Ramos (cell line): Measurements from ENCODE around the gene LHFPL3.
"Not testable (repeated sequence)": the region's sequence is repeated elsewhere in the genome, so short reads cannot be mapped to it uniquely, and the experiment has no call there.

Experiments
- in situ Hi-C: fragments of 300-500 bp; cut with MboI; formaldehyde crosslinking; loops from one replicate; pipeline ENCODE4 v1.14.3; 2022; ENCODE audit warnings: low sequenced_read_pairs; ENCODE audit not compliant: unreplicated experiment

The LHFPL3 gene

DNA sequence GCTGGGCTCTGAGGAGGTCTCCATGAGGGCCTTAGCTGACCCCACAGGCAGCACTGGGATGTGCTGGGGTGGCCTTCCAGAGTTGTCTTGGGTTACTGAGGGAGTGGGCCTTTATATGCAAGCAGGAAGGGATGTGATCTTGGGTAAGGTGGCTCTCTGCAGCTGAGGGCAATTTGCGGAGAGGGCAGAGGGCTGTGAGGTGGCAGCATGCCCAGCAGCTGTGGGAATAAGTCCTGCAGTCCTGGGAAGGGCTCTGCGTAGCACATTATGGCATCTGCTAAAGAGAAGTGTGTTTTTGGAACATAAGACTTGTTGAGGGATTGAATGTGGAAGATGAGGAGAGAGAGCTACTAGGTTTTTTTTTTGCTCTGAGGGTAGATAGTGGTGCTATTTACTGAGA is 586.0 kb downstream of the LHFPL3 start:
- in situ Hi-C loops, result no loop called here

DNA sequence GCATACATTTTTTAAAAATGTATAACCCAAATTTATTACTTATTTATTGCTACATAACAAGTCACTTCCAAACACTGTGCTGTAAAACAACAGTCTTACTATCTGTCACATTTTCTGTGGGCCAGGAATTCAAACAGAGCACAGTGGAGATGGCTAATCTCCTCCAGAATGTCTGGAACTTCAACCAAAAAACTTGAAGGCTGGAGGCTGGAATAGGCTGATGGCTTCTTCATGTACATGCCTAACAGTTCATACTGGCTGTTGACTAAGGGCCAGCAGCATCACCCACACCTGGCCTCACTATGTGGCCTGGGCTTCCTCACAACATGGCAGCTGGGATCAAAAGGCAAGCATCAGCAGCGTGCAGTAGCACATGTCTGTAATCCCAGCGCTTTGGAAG is 593.2 kb downstream of the LHFPL3 start:
- in situ Hi-C loops, result loop anchor here (10.0 kb wide), 1 partner anchor 423 kb away; no protein-coding TSS in a partner anchor

DNA sequence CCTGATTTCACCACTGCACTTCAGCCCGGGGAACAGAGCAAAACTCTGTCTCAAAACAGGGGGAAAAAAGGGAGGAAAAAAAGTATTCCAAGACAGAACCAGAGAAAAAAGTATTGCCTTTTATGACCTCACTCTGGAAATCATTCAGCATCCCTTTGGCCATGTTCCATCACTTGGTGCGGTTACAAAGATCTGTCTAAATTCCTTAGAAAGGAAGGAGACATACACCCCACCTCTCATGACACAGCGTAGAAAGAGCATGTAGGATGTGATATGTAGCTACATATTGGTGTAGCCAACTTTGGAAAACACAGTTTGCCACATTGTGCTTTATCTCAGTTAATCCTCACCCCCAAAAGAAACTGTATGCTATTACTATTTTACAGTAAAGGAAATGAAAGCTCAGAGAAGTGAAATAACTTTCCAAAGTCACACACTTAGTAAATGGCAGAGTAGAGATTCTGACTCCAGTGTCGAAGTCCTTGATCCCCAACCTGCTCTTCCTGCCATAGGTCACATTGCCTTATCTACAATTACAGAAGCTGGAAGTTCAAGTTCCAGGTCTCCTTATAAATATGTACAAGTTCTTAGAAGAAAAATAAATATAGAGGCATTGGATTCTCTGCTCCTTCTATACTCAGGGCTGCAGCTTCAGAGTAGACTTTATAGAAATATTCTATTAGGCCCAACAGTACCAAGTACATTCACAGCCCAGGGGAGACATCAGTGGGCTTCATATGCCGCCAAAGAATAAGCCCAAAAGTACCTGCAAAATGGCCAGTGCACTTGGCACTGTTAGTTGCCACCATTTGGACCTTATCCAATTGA is 594.0 kb downstream of the LHFPL3 start:
- in situ Hi-C loops, result loop anchor here (10.0 kb wide), 1 partner anchor 422 kb away; no protein-coding TSS in a partner anchor

DNA sequence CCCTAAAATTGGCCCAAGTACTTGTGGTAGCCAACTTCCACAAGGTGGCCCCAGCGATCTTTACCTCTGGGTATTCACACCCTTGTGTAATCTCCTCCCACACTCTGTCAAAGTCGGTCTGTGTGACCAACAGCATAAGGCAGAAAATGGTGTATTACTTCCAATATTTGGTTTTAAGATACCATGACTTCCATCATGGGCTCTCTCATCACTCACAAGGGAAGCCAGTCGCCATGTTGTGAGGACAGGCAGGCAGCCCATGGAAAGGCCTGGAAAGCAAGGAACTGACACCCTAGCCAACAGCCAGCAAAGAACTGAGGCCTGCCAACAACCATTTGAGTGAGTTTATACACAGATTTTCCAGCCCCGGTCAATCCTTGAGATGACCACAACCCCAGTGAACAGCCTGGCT is 594.6 kb downstream of the LHFPL3 start:
- in situ Hi-C loops, result loop anchor here (10.0 kb wide), 1 partner anchor 422 kb away; no protein-coding TSS in a partner anchor

DNA sequence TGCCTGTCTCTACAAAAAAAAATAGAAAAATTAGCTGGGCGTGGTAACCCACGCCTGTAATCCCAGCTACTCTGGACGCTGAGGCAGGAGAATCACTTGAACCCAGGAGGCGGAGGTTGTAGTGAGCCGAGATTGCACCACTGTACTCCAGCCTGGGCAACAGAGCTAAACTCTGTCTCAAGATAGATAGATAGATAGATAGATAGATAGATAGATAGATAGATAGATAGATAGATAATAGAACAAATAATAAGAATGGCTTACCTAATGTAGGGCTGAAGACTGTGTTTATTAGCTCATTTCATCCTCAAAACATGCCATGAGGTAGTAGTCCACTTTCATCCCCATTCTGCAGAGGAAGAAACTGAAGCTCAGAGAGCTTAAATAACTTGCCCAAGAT is 597.8 kb downstream of the LHFPL3 start:
- in situ Hi-C loops, result loop anchor here (10.0 kb wide), 1 partner anchor 419 kb away; no protein-coding TSS in a partner anchor

DNA sequence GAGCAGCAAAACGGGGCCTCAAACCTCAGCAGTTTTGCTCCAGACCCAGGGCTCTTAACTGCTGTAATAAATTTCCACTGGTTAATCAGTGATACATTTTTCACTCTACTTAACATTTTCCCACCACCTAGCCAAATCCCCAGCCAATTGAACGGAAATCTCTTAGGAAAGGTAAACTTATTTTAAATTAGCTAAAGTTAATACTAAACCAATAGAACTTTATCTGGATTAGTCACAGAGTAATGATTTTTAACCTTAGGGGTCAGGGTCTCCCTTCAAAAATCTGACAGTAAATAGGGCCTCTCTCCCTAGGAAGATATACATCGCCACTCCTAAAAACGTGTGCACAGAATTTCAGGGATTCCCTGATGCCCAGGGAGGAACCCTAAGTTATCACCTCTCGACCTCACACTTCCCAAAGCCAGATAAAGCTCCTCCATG is 598.2 kb downstream of the LHFPL3 start:
- in situ Hi-C loops, result loop anchor here (10.0 kb wide), 1 partner anchor 418 kb away; no protein-coding TSS in a partner anchor

DNA sequence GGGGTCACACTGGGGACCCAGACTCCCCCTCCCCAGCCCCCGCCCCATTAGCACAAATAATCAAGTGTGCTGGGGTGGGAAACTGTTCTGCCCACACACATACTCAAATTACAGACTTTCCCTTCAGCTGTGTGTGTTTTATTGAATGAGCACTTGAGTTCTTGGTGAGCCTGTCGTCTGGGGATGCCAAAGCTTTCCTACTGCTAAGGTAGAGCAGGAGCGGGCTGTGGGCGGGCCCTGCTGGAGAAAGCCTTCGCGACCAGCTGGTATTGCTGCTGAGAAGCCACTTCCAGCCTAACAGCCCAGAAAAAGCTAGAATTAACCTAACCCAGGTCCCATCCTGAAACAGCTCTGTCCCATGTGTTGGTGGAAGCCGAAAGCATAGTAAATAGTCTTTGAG is 598.7 kb downstream of the LHFPL3 start:
- in situ Hi-C loops, result loop anchor here (10.0 kb wide), 1 partner anchor 418 kb away; no protein-coding TSS in a partner anchor

DNA sequence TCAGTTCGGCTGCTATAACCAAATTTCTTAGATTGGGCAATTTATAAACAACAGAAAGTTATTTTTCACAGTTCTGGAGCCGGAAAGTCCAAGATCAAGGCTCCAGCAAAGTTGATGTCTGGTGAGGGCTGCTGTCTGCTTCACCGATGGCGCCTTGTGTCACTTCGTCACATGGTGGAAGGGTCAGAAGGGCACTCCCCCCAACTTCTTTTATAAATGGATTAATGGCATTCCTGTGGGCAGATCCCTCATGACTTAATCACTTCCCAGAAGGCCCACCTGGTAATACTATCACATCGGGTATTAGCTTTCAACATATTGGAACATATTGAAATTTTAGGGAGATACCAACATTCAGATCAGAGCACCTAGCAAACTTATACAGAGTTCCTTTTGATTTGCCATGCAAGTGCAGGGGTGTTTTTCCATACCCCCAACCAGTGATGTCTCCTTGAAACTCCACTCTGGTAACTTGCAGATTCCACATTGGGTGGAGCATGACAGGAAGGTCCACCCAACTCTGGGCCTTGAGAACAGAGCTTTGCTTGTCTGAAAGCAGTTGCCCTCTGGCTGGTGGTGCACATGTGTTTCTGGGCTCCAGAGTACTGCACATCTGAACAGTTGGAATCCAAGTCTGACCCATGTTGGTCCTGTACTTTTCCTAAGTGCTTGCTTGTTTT is 600.5 kb downstream of the LHFPL3 start:
- in situ Hi-C loops, result loop anchor here (10.0 kb wide), 1 partner anchor 416 kb away; no protein-coding TSS in a partner anchor

DNA sequence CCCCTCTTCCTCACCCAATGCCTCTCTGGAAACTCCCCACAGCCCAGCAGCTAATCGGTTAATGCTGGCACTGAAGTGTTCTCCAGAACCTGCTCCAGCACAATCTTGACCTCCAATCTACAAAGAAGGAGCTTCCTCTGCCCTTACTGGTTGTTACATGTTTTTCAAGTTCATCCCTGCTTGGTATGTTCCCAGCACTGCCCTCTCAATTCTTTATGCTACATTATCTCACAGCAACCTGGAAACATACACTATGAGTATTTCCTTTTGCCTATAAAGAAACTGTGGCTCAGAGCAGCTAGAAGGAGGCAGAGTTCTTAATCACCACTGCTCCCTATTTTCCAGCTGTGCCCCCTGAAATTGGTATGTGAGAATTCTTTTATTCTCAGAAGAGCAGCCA is 601.5 kb downstream of the LHFPL3 start:
- in situ Hi-C loops, result loop anchor here (10.0 kb wide), 1 partner anchor 415 kb away; no protein-coding TSS in a partner anchor

DNA sequence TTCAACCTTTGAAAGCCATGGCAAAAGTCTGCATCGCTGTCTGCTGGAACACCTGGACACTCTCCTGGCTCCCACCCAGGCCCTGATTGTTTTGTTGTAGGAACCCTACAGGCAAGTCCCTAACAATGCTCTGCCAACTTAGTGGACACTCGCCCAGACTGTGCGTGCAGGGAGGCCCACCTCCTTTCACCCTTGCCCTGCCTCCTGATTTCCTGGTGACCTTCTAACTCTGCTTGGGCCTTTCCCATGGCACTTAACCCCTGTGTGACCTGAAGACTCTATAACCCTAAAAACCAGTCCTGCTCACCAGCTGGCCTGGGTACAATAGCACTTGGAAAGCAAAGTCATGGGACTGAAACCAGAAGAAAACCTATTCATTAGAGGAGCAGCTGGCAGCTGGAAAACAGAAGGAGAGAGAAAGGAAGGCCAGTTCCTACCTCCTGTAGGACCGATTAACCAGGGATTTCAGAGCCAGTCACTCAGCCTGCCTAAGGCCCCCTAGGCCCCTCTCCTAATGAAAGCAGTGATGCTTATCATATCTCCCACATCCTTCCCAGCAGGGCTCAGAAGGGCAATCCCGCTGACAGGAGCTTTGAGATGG is 602.9 kb downstream of the LHFPL3 start:
- in situ Hi-C loops, result no loop called here

DNA sequence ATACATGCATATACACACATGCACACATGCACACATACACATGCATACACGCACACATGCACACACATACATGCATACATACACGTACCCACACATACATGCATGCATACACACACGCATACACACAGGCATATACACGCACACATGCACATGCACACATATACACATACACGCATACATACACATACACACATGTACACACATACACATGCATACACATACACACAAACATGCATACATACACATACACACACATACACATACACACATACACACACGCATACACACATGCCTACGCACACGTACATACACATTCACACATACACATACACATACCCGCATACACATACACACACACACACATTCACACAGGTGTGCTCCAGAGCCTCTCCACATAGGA is 604.6 kb downstream of the LHFPL3 start:
- in situ Hi-C loops, result no loop called here

DNA sequence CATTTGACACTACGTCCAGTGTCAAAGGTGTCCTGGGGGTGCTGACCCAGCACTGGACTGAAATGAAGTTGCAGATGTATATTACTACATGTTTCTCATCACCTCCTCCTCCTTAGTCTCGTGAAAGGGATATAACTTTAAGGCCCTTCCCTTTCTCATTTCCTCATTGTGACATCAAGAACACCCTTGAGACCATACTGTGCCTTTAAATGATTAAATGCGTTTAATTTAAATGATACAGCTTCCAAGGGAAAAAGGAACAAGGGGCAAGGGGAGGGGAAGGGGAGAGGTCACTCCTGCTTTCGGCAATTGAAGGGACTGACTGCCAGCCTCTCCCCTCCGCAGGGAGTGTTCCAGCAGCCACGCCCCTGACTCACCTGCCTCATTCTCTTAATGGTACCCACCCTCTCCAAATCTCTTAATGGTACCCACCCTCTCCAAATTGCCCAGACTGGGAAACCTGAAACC is 605.2 kb downstream of the LHFPL3 start:
- in situ Hi-C loops, result no loop called here

DNA sequence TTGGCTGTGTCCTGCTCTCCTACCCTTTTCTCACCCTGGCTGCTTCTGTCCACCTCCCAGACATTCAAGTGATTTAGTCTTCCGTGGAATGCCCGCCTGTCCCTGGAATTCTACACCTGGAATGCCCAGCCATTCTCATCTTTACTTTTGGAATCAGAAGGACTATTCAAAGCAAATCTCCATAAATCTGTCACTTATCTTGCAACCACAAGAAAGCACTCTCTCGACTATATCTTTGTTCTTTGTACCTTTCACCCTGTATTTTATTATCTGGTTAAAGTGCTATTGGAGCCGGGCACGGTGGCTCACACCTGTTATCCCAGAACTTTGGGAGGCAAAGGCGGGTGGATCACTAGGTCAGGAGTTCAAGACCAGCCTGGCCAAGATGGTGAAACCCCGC is 606.3 kb downstream of the LHFPL3 start:
- in situ Hi-C loops, result no loop called here

DNA sequence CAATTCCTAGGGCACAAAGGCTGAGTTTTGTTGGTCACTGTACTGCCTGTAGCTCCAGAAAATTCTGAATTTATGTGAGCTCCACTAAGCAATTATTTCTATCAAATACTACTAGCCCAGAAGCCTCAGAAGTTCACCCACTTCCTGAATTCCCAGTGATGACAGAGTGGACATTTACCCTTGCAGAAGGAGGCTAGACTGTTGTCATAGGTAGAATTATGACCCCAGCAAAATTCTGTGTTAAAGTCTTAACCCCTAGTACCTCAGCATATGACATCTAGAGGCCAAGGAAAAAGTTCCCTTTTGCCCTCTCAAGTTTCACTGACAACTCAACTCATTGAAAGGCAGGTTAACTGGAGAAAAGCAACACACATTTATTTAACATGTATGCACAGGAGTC is 606.9 kb downstream of the LHFPL3 start:
- in situ Hi-C loops, result no loop called here

DNA sequence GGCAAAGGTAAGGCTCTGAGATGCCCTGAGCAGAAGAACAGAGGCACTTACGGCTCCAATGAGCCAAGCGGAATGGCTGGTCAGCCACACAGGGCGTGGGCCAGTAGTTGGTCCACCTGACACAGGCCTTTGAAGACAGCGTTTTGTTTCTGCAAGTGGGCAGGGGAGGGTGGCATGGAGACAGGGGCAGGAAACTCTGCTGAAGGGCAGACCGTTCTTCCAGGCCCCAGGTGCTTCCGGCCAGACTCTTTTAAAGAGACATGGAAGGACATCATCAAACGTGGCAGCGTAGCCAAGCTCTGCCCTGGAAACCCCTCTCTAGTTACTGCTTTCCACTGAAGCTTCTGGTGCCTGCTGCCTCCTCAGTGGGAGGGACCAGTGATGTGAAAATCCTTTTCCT is 608.1 kb downstream of the LHFPL3 start:
- in situ Hi-C loops, result no loop called here

DNA sequence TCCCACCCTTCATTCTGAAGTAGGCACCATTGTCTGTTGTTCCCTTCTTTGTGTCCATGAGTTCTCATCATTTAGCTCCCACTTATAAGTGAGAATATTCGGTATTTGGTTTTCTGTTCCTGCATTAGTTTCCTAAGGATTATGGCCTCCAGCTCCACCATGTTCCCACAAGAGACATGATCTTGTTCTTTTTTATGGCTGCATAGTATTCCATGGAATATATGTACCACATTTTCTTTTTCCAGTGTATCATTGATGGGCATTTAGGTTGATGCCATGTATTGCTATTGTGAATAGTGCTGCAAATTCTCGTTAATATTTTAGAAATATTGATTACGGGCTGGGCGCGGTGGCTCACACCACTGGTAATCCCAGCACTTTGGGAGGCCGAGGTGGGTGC is 609.1 kb downstream of the LHFPL3 start:
- in situ Hi-C loops, result not testable (repeated sequence)

DNA sequence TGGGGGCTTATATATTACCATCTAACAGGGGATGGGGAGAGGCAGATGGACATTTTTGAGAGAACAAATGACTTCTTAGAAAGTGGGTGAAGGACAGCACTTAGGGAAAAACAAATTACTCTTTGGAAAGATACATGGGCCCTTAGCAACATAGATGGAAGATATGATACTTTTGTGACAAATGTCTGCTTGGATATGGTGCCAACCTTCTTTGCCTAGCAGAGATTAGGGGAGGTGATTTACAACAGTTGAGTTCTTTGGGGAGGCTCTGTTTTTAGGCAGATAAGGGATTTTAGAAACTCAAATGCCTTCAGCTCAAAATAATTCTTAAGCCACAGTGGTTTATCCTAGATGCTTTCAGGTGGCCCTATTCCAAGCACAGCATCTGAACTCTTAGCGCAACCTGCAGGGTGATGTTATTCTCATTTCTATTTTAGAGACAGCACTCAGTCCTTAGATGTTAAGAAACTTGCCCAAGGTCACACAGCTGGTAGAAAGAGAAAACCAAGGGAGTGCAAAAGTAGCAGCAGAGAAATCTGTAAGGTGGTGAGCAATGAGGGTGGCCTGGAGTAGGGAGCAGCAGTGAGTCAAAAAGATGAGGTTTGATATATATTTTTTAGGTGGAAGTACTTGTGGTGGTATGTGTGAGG is 610.5 kb downstream of the LHFPL3 start:
- in situ Hi-C loops, result no loop called here

DNA sequence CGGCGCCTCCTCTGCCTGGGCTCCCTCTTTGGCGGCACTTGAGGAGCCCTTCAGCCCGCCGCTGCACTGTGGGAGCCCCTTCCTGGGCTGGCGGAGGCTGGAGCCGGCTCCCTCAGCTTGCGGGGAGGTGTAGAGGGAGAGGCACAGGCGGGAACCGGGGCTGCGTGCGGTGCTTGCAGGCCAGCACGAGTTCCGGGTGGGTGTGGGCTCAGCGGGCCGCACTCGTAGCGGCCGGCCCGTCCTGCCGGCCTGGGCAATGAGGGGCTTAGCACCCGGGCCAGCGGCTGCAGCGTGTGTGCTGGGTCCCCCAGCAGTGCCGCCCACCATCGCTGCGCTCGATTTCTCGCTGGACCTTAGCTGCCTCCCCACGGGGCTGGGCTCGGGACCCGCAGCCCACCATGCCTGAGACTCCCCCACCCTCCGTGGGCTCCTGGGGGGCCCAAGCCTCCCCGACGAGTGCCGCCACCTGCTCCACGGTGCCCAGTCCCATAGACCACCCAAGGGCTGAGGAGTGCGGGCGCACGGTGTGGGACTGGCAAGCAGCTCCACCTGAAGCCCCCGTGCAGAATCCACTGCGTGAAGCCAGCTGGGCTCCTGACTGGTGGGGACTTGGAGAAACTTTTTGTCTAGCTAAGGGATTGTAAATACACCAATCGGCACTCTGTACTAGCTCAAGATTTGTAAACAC is 611.8 kb downstream of the LHFPL3 start:
- in situ Hi-C loops, result loop anchor here (10.0 kb wide), 1 partner anchor 1125 kb away; no protein-coding TSS in a partner anchor
